Esophagus squamous epithelium (tissue), 5 donors: Measurements from ENCODE around the gene CD46. TPM values are rescaled to one million over a fixed set of nuclear protein-coding genes. Genes with fewer than 3 reads are reported as not detected.

ENCODE experiments used
- DNase-seq: peaks from one replicate; lab custom pipeline; 2025; lab: John Stamatoyannopoulos, UW
- H3K27ac ChIP-seq, 4 donors: fragments of 200-600 bp; sonication (generic); one replicate each; pipeline ENCODE4 v1.5.1; 2016 to 2019; ENCODE audit warnings: mild to moderate bottlenecking in 1 of 4
- H3K27me3 ChIP-seq, 4 donors: fragments of 200-600 bp; sonication (generic); 1 replicate in 3 of 4; 2 replicates in 1 of 4; pipeline versions ENCODE4 v1.5.1 to v1.6.0; 2017 to 2021; ENCODE audit warnings: antibody characterized with exemption in 1 of 4
- H3K36me3 ChIP-seq, 3 donors: fragments of 200-600 bp; sonication (generic); one replicate each; pipeline ENCODE4 v1.5.1; 2016 to 2019
- H3K4me1 ChIP-seq, 3 donors: fragments of 200-600 bp; sonication (generic); one replicate each; pipeline ENCODE4 v1.5.1; 2017 to 2019
- H3K4me3 ChIP-seq, 4 donors: fragments of 200-600 bp; sonication (generic); 1 replicate in 3 of 4; 2 replicates in 1 of 4; pipeline ENCODE4 v1.5.1; 2016 to 2019; ENCODE audit warnings: mild to moderate bottlenecking in 2 of 4, moderate library complexity in 1 of 4
- H3K9me3 ChIP-seq, 3 donors: fragments of 200-600 bp; sonication (generic); one replicate each; pipeline ENCODE4 v1.5.1; 2016 to 2019
- POLR2A ChIP-seq, 4 donors: fragments of 450-650 bp; IDR thresholded peaks; one replicate each; pipeline ENCODE4 v1.6.1; 2017; ENCODE audit warnings: antibody characterized with exemption in 4 of 4, mild to moderate bottlenecking in 4 of 4, moderate library complexity in 3 of 4
- WGBS, 2 donors: methylation state at CpG; one replicate each; pipeline ENCODE4 v1.1.5; 2018; 5-methylcytosine and 5-hydroxymethylcytosine counted together
- intact Hi-C: fragments of 100-400 bp; cut with DNase I; formaldehyde crosslinking; loops from one replicate; pipeline ENCODE4 v1.15.0; 2022
- small RNA-seq, 4 donors: library from RNA; depleted of rRNA; stranded (forward); fragments of <200 nt; gene quantifications; one replicate each; pipeline ENCODE3, GENCODE V24; 2016
- total RNA-seq, 4 donors: library from RNA; depleted of rRNA; stranded (reverse); fragments of >200 nt; gene quantifications; one replicate each; pipeline ENCODE4 v1.1.0, GENCODE V29; 2016
- TF ChIP-seq, protein P1 (sequence below), 6 experiments: fragments of 450-650 bp in 4 of 6; fragments of 200-600 bp in 2 of 6; sonication (generic) in 2 of 6; IDR thresholded peaks; one replicate each; pipeline ENCODE4 v1.5.1; 2016 to 2019; ENCODE audit warnings: antibody characterized with exemption in 6 of 6, mild to moderate bottlenecking in 4 of 6, moderate library complexity in 4 of 6
- donor health status: DM: yes; HTN: yes; CAD: no.

CD46 gene
- total RNA-seq, 4 donors from 2014 or later = 131 to 191 (median 157) TPM

DNA sequence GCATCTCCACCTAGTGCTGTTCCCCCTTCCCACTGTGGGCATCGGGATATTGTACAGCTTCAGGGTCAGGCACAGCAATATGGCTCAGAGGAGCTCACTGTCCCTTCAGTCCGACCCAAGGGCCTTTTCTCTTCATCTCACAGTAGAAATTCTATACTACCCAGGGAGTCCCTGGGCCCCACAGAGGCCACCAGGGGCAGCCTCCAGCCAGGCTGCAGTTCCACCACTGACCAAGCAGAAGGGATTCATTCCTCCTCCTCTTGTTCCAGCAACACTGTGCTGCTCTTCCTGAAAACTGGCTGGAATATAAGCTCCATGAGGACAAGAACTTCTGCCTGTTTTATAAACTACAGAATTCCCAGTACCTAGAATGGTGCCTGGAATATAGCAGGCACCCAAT is 88.5 kb downstream of the CD46 start:
- Histone ChIP-seq H3K4me1 (peaks cover 50 to 97% (median 55%) of the 10 kb centered on the region in 3 donors), H3K27me3 (no peaks in the 10 kb centered on the region), H3K9me3 (no peaks in the 10 kb centered on the region), H3K4me3 (no peak overlapping the region), H3K36me3 (peaks cover 0 to 27% (median 0%) of the 10 kb centered on the region in 3 donors), H3K27ac (peak overlapping the region in 2 of 4 donors; percentile 27 to 55)
- TF ChIP-seq, protein P1, sequence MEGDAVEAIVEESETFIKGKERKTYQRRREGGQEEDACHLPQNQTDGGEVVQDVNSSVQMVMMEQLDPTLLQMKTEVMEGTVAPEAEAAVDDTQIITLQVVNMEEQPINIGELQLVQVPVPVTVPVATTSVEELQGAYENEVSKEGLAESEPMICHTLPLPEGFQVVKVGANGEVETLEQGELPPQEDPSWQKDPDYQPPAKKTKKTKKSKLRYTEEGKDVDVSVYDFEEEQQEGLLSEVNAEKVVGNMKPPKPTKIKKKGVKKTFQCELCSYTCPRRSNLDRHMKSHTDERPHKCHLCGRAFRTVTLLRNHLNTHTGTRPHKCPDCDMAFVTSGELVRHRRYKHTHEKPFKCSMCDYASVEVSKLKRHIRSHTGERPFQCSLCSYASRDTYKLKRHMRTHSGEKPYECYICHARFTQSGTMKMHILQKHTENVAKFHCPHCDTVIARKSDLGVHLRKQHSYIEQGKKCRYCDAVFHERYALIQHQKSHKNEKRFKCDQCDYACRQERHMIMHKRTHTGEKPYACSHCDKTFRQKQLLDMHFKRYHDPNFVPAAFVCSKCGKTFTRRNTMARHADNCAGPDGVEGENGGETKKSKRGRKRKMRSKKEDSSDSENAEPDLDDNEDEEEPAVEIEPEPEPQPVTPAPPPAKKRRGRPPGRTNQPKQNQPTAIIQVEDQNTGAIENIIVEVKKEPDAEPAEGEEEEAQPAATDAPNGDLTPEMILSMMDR (IDR thresholded peaks at IDR 0.05) = no peak
- no peak for TF ChIP-seq POLR2A (IDR thresholded peaks at IDR 0.05)
- intact Hi-C loops = no loop called here
- 100% methylated on average over 2 of the region's 2 CpGs for WGBS, 2 donors
- DNase-seq = no peak

GRCh38 chr1:207841293-207841692 is 89.4 kb downstream of the CD46 start:
- no peak for TF ChIP-seq POLR2A (IDR thresholded peaks at IDR 0.05)
- TF ChIP-seq, protein P1 (IDR thresholded peaks at IDR 0.05) = no peak
- Histone ChIP-seq H3K4me1 (peaks cover 54 to 97% (median 57%) of the 10 kb centered on the region in 3 donors), H3K27ac (peak overlapping the region in 3 of 4 donors; percentile 27 to 86 (median 73)), H3K9me3 (no peaks in the 10 kb centered on the region), H3K36me3 (peaks cover 0 to 18% (median 0%) of the 10 kb centered on the region in 3 donors), H3K4me3 (no peak overlapping the region), H3K27me3 (no peaks in the 10 kb centered on the region)
- WGBS, 2 donors = 42 to 48% methylated on average over 1 of the region's 1 CpG
- intact Hi-C loops = no loop called here
- no peak for DNase-seq

GRCh38 chr1:207841901-207842300 is 90.0 kb downstream of the CD46 start:
- Histone ChIP-seq H3K4me3 (no peak overlapping the region), H3K9me3 (no peaks in the 10 kb centered on the region), H3K27me3 (no peaks in the 10 kb centered on the region), H3K27ac (peak overlapping the region; percentile 51 to 86 (median 76)), H3K36me3 (peaks cover 0 to 12% (median 0%) of the 10 kb centered on the region in 3 donors), H3K4me1 (peaks cover 49 to 93% (median 54%) of the 10 kb centered on the region in 3 donors)
- DNase-seq = no peak
- WGBS, 2 donors = 43% methylated on average over 4 of the region's 4 CpGs; no CpG with 5 or more reads in 1 of the 2 donors
- TF ChIP-seq POLR2A (IDR thresholded peaks at IDR 0.05) = no peak
- TF ChIP-seq, protein P1 (IDR thresholded peaks at IDR 0.05) = peak in 1 of 6 experiments; percentile 20
- intact Hi-C loops = no loop called here

GRCh38 chr1:207842506-207842905 is 90.7 kb downstream of the CD46 start:
- H3K4me3 ChIP-seq = no peak overlapping the region
- H3K9me3 ChIP-seq = no peaks in the 10 kb centered on the region
- peaks cover 51 to 93% (median 53%) of the 10 kb centered on the region in 3 donors for H3K4me1 ChIP-seq
- intact Hi-C loops = no loop called here
- peak overlapping the region; percentile 51 to 86 (median 76) for H3K27ac ChIP-seq
- TF ChIP-seq POLR2A (IDR thresholded peaks at IDR 0.05) = no peak
- H3K27me3 ChIP-seq = no peaks in the 10 kb centered on the region
- WGBS, 2 donors = 70% methylated on average over 6 of the region's 6 CpGs
- H3K36me3 ChIP-seq = peaks cover 0 to 9% (median 0%) of the 10 kb centered on the region in 3 donors
- DNase-seq = no peak

DNA sequence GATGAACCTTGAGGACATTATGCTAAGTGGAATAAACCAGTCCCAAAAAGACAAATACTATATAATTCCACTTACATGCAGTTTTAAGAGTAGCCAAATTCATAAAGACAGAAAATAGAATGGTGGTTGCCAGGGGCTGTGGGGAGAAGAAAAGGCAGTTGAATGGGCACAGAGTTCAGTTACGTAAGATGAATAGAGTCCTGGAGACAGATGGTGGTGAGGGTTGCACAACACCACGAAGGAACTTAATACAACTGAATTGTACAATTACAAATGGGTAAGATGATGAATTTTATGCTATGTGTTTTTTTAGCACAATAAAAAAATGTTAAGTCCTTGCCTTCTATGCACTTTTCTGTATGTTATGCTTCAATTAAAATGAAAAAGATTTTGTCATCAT is 92.5 kb downstream of the CD46 start:
- Histone ChIP-seq H3K4me3 (no peak overlapping the region), H3K27ac (peak overlapping the region in 3 of 4 donors; percentile 39 to 86 (median 78)), H3K27me3 (no peaks in the 10 kb centered on the region), H3K4me1 (peaks cover 48 to 93% (median 49%) of the 10 kb centered on the region in 3 donors), H3K36me3 (peaks cover 0 to 9% (median 0%) of the 10 kb centered on the region in 3 donors), H3K9me3 (no peaks in the 10 kb centered on the region)
- DNase-seq = no peak
- TF ChIP-seq, protein P1 (IDR thresholded peaks at IDR 0.05) = no peak
- no peak for TF ChIP-seq POLR2A (IDR thresholded peaks at IDR 0.05)
- WGBS, 2 donors = 39 to 41% methylated on average over 2 of the region's 2 CpGs
- intact Hi-C loops = no loop called here

Small RNA genes within 50 kb of the gene (small RNA-seq; reads per million reads assigned to genes)
- gene RNA5SP534 = 0 reads per million in 4 donors

Other genes with a start within 250 kb of the CD46 start
- gene CR1L, start 106.9 kb upstream of the CD46 start, total RNA-seq = not detected
- 10 to 100 TPM in 2 of 4 donors, 1 to 10 TPM in 2; 1.3 to 32.2 (median 11.0) TPM for gene CD34, start 159.1 kb downstream of the CD46 start, total RNA-seq